Measurements from ENCODE around the gene C18orf54. TPM values are rescaled to one million over a fixed set of nuclear protein-coding genes. Genes with fewer than 3 reads are reported as not detected.
A peak's percentile ranks its signal among the peaks of the same experiment; 100 is the strongest.
"Not testable (repeated sequence)": the region's sequence is repeated elsewhere in the genome, so short reads cannot be mapped to it uniquely, and the experiment has no call there.

The C18orf54 gene
- 0.99 TPM for polyA plus RNA-seq

GRCh38 chr18:54357660-54358494 lies at the start of gene C18orf54, which contains the start of gene STARD6:
Gene C18orf54 (plus strand): TSS chr18:54357906. CDS start chr18:54360573, 2,667 bp downstream.
Gene STARD6 (minus strand): TSS chr18:54357858. CDS start chr18:54354573, 3,285 bp downstream.
- no peaks in the 10 kb centered on the region for H3K9me3 Mint-ChIP-seq
- peaks cover 3% of the 10 kb centered on the region for H3K36me3 Mint-ChIP-seq
- peak within 1 kb of the TSS; percentile 90 to 98 (median 91) for H3K27ac Mint-ChIP-seq
- H3K4me3 Mint-ChIP-seq: peak within 1 kb of the TSS; percentile 98 to 100 (median 100)
- no peaks in the 10 kb centered on the region for H3K27me3 Mint-ChIP-seq
- H3K4me1 Mint-ChIP-seq: peaks cover 11 to 20% (median 11%) of the 10 kb centered on the region in 3 donors

GRCh38 chr18:54309564-54309963 lies 48.1 kb upstream of the C18orf54 start:
- H3K27me3 Mint-ChIP-seq, H3K4me1 Mint-ChIP-seq, H3K4me3 Mint-ChIP-seq, H3K27ac Mint-ChIP-seq, H3K36me3 Mint-ChIP-seq, H3K9me3 Mint-ChIP-seq: not testable (repeated sequence)

- H3K4me1 Mint-ChIP-seq: no peaks in the 10 kb centered on the region
- no peaks in the 10 kb centered on the region for H3K36me3 Mint-ChIP-seq
- no peak overlapping the region for H3K4me3 Mint-ChIP-seq
- H3K27ac Mint-ChIP-seq: no peak overlapping the region
- H3K27me3 Mint-ChIP-seq: no peaks in the 10 kb centered on the region
- H3K9me3 Mint-ChIP-seq: peaks cover 0 to 1% (median 0%) of the 10 kb centered on the region in 3 donors
Observed at GRCh38 chr18:54316071-54316820, 41.5 kb upstream of the C18orf54 start.

GRCh38 chr18:54323561-54323960 lies 34.1 kb upstream of the C18orf54 start:
- Mint-ChIP-seq H3K27me3 (no peaks in the 10 kb centered on the region), H3K36me3 (no peaks in the 10 kb centered on the region), H3K4me1 (no peaks in the 10 kb centered on the region), H3K27ac (no peak overlapping the region), H3K9me3 (no peaks in the 10 kb centered on the region), H3K4me3 (no peak overlapping the region)

- Mint-ChIP-seq H3K4me3 (no peak overlapping the region), H3K9me3 (no peaks in the 10 kb centered on the region), H3K4me1 (no peaks in the 10 kb centered on the region), H3K27ac (no peak overlapping the region), H3K27me3 (no peaks in the 10 kb centered on the region), H3K36me3 (no peaks in the 10 kb centered on the region)
Observed at GRCh38 chr18:54323970-54324369, 33.7 kb upstream of the C18orf54 start.

- Mint-ChIP-seq H3K4me1 (peaks cover 0 to 2% (median 0%) of the 10 kb centered on the region in 3 donors), H3K36me3 (no peaks in the 10 kb centered on the region), H3K9me3 (no peaks in the 10 kb centered on the region), H3K4me3 (no peak overlapping the region), H3K27me3 (peaks cover 2% of the 10 kb centered on the region), H3K27ac (no peak overlapping the region)
Observed at GRCh38 chr18:54327818-54328217, 29.9 kb upstream of the C18orf54 start.

GRCh38 chr18:54329787-54330186 lies 27.9 kb upstream of the C18orf54 start:
- peaks cover 0 to 2% (median 0%) of the 10 kb centered on the region in 3 donors for H3K4me1 Mint-ChIP-seq
- no peak overlapping the region for H3K4me3 Mint-ChIP-seq
- H3K27me3 Mint-ChIP-seq: peaks cover 2% of the 10 kb centered on the region
- H3K9me3 Mint-ChIP-seq: no peaks in the 10 kb centered on the region
- H3K27ac Mint-ChIP-seq: no peak overlapping the region
- no peaks in the 10 kb centered on the region for H3K36me3 Mint-ChIP-seq

- H3K4me3 Mint-ChIP-seq: no peak overlapping the region
- H3K27me3 Mint-ChIP-seq: peaks cover 4% of the 10 kb centered on the region
- no peak overlapping the region for H3K27ac Mint-ChIP-seq
- H3K4me1 Mint-ChIP-seq: peaks cover 0 to 2% (median 0%) of the 10 kb centered on the region in 3 donors
- no peaks in the 10 kb centered on the region for H3K9me3 Mint-ChIP-seq
- no peaks in the 10 kb centered on the region for H3K36me3 Mint-ChIP-seq
Observed at GRCh38 chr18:54330768-54331548, 26.7 kb upstream of the C18orf54 start.

- Mint-ChIP-seq H3K27ac (no peak overlapping the region), H3K36me3 (no peaks in the 10 kb centered on the region), H3K27me3 (peaks cover 3% of the 10 kb centered on the region), H3K4me1 (peaks cover 0 to 2% (median 0%) of the 10 kb centered on the region in 3 donors), H3K4me3 (no peak overlapping the region), H3K9me3 (no peaks in the 10 kb centered on the region)
Observed at GRCh38 chr18:54335638-54336173, 22.0 kb upstream of the C18orf54 start.

GRCh38 chr18:54338230-54338629 lies 19.5 kb upstream of the C18orf54 start:
- Mint-ChIP-seq H3K27me3 (peaks cover 3% of the 10 kb centered on the region), H3K27ac (no peak overlapping the region), H3K4me1 (no peaks in the 10 kb centered on the region), H3K4me3 (no peak overlapping the region), H3K36me3 (no peaks in the 10 kb centered on the region), H3K9me3 (peaks cover 0 to 2% (median 0%) of the 10 kb centered on the region in 3 donors)

GRCh38 chr18:54351186-54351585 lies 6.5 kb upstream of the C18orf54 start:
- no peaks in the 10 kb centered on the region for H3K4me1 Mint-ChIP-seq
- H3K9me3 Mint-ChIP-seq: peaks cover 0 to 2% (median 2%) of the 10 kb centered on the region in 3 donors
- H3K27ac Mint-ChIP-seq: no peak overlapping the region
- H3K36me3 Mint-ChIP-seq: no peaks in the 10 kb centered on the region
- peaks cover 3% of the 10 kb centered on the region for H3K27me3 Mint-ChIP-seq
- H3K4me3 Mint-ChIP-seq: no peak overlapping the region

- Mint-ChIP-seq H3K36me3 (peaks cover 3% of the 10 kb centered on the region), H3K27ac (peak overlapping the region; percentile 84 to 91 (median 90)), H3K27me3 (peaks cover 2% of the 10 kb centered on the region), H3K4me1 (peaks cover 11 to 20% (median 11%) of the 10 kb centered on the region in 3 donors), H3K9me3 (peaks cover 0 to 1% (median under 1%) of the 10 kb centered on the region in 3 donors), H3K4me3 (peak overlapping the region; percentile 98 to 100 (median 100))
Observed at GRCh38 chr18:54357082-54357659, 535 bp upstream of the C18orf54 start.

GRCh38 chr18:54358495-54359040 lies 862 bp downstream of the C18orf54 start:
- Mint-ChIP-seq H3K4me3 (peak overlapping the region; percentile 98 to 100 (median 100)), H3K36me3 (peaks cover 3% of the 10 kb centered on the region), H3K4me1 (peaks cover 11 to 20% (median 11%) of the 10 kb centered on the region in 3 donors), H3K27me3 (no peaks in the 10 kb centered on the region), H3K27ac (peak overlapping the region; percentile 90 to 98 (median 91)), H3K9me3 (no peaks in the 10 kb centered on the region)

GRCh38 chr18:54359233-54359632 lies 1.5 kb downstream of the C18orf54 start:
- no peaks in the 10 kb centered on the region for H3K27me3 Mint-ChIP-seq
- no peak overlapping the region for H3K27ac Mint-ChIP-seq
- peak overlapping the region in 3 of 4 donors; percentile 98 to 100 (median 100) for H3K4me3 Mint-ChIP-seq
- no peaks in the 10 kb centered on the region for H3K9me3 Mint-ChIP-seq
- peaks cover 5% of the 10 kb centered on the region for H3K36me3 Mint-ChIP-seq
- peaks cover 11 to 20% (median 11%) of the 10 kb centered on the region in 3 donors for H3K4me1 Mint-ChIP-seq
